GM12875 (cell line): ENCODE data around the gene EIF2B5.

ENCODE experiments used
- H3K4me3 ChIP-seq: one replicate; pipeline ENCODE4 v1.5.1; 2011; ENCODE audit warnings: low read depth, low read length, control low read depth
- TF ChIP-seq, protein P1 (sequence below): IDR thresholded peaks from 2 replicates; pipeline ENCODE4 v1.5.1; 2011; ENCODE audit warnings: low read depth, mild to moderate bottlenecking, control low read depth, inconsistent platforms, low read length, moderate library complexity, borderline replicate concordance; ENCODE audit not compliant: insufficient read depth

EIF2B5 gene

DNA sequence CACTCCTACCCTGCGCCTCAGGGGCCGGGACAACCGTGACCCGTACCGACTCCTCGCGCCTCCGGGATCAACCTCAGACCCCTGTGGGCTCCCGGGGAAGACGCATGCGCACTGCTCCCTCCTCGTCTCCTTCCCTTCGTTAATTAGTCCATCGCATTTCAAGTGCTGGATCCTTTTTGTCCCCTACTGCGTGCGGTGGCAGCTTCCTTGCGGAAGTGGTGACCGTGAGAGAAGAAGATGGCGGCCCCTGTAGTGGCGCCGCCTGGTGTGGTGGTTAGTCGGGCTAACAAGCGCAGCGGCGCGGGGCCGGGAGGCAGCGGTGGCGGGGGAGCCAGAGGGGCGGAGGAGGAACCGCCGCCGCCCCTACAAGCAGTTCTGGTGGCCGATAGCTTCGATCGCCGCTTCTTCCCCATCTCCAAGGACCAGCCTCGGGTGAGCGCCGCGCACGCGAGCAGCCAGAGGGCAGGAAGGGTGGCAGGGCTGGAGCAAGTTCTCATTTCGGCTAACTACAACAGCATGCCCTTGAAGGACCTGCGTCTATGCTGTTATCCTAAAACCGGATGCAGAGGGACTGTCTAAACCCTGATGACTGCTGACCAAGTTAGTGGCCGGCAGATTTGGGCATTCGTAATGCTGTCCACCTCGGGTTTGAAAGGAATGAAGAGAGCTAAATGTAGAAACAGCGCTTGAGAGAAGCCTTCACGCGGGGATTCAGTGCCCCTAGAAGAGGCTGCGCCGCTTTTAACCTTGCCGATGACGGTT is at the start of gene EIF2B5:
TSS of gene EIF2B5 (plus strand) at position 210 of the 762 bp plus-strand sequence. CDS start at position 238, 28 bp downstream.
- peak within 1 kb of the TSS; percentile 89 for H3K4me3 ChIP-seq
- TF ChIP-seq, protein P1, sequence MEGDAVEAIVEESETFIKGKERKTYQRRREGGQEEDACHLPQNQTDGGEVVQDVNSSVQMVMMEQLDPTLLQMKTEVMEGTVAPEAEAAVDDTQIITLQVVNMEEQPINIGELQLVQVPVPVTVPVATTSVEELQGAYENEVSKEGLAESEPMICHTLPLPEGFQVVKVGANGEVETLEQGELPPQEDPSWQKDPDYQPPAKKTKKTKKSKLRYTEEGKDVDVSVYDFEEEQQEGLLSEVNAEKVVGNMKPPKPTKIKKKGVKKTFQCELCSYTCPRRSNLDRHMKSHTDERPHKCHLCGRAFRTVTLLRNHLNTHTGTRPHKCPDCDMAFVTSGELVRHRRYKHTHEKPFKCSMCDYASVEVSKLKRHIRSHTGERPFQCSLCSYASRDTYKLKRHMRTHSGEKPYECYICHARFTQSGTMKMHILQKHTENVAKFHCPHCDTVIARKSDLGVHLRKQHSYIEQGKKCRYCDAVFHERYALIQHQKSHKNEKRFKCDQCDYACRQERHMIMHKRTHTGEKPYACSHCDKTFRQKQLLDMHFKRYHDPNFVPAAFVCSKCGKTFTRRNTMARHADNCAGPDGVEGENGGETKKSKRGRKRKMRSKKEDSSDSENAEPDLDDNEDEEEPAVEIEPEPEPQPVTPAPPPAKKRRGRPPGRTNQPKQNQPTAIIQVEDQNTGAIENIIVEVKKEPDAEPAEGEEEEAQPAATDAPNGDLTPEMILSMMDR = no peak

DNA sequence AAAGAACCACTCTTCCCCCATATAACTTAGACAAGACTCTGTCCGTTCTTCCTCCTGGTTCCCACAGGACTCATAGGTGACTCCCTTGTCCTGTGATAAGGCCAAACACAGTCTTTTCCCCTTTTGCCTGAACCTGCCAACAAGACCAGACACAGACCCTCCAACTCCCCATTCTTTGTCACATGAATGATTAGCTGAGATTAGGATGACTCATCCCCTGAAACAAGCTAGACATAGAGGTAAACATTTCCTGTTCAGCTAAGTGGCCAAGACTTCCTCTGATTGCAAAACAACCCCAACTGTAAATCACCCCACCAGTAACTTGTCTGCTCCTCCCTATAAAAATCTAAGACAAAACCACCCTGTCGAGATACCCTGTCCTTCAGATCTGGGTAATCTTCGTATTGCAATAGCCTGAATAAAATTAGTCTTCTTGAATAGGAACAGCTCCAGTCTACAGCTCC is 49.7 kb upstream of the EIF2B5 start:
- TF ChIP-seq, protein P1 = no peak
- H3K4me3 ChIP-seq = no peak overlapping the region

DNA sequence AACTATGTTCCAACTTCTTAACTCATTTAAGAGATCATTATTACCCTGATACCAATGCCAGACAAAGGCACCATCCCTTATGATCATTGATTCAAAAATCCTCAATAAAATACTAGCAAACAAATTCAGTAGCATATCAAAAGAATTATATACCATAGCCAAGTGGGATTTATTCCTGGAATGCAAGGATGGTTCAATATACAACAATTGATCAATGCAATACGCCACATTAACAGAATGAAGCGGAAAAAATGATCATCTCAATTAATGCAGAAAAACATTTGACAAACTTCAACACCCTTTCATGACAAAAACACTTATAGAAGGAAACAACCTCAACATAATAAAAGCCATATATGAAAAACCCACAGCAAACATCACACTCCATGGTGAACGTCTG is 43.0 kb upstream of the EIF2B5 start:
- TF ChIP-seq, protein P1 = no peak
- H3K4me3 ChIP-seq = no peak overlapping the region

DNA sequence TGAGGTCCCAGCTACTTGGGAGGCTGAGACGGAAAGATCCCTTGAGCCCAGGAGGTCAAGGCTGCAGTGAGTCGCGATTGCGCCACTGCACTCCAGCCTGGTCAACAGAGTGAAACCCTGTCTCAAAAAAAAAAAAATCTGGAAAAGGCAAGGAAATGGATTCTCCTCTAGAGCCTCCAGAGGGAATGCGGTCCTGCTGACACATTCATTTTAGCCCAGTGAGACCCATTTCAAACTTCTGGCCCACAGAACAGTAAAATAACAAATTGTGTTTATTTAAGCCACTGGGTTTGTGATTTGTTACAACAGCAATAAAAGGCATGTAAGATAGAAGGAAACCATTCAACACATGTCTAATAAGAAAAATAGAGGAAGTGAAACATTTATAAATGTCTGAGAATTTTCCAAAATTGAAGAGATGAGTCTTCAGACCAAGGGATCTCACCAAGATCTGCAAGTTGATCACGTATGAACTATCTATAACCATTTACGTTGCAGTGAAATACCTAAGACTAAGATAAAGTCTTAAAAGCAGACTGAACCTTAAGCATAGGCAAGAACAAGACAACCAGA is 38.3 kb upstream of the EIF2B5 start, which contains the start of gene HTR3E:
TSS of gene HTR3E (plus strand) at position 254 of the 573 bp plus-strand sequence. CDS start 466 bp downstream, outside the sequence.
- TF ChIP-seq, protein P1 = no peak
- H3K4me3 ChIP-seq = no peak within 1 kb of the TSS

DNA sequence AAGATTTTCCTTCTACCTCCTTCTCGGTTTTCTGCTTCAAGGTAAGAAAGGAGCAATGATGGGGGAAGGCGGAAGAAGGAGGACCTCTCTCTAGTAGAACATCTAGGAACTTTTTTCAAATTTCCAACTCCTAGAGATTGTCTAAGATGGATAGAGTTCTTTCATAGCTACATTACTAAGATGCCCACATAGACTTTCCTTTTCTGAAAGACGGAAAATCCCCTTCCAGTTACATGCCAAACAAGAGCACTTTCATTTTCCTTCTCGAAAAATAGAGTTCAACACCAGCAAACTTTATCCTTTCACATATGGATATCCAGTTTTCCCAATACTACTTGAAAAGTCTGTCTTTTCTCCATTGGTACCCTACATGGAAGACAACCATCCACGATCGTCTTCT is 37.6 kb upstream of the EIF2B5 start:
- TF ChIP-seq, protein P1 = no peak
- no peak overlapping the region for H3K4me3 ChIP-seq

DNA sequence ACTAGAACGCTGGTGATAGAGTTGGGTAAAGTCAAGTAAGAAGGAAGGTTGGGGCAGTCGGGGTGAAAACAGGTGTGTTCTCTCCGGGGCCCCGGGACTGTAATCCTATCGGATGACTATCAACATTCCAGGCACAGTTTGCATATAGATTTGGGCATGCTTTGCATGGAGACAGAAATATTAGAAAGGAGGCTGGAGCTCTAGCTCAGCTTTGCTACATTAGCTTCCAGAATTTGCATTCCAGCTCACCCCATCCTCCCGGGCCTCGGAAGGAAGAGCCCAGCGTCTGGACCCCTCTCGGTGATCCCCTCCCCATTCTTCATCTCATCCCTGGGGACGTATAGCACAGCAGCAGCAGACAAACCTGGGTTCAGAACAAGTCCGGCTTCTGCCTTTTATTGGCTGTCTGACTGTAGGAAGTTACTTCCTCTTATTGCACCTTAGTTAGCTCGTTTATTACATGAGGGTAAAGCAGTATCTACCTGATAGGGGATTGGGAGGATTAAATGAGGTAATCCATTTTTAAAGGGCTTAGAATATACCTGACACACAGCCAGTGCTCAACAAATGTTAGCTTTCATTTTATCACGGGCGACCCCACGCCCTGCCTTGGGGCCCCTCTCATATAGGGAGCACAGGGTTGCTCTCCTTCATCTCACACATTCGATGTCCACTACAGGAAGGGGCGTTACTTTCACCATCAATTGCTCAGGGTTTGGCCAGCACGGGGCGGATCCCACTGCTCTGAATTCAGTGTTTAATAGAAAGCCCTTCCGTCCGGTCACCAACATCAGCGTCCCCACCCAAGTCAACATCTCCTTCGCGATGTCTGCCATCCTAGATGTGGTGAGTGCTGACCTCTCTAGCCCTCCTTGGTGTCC is 35.1 kb upstream of the EIF2B5 start:
- TF ChIP-seq, protein P1 = no peak
- no peak overlapping the region for H3K4me3 ChIP-seq
